T-helper 17 cell (primary cell): ENCODE measurements around the gene TRMT11. TPM values are rescaled to one million over a fixed set of nuclear protein-coding genes. Genes with fewer than 3 reads are reported as not detected.

Source experiments
- total RNA-seq, 4 donors: library from RNA in 2 of 4; stranded (reverse) in 2 of 4; gene quantifications; one replicate each; pipeline ENCODE4 v1.2.3 and lab custom pipeline; 2022 to 2026

Gene TRMT11
- total RNA-seq, 2 donors from 2014 or later: 17.8 to 20.1 TPM

Other genes with a start within 250 kb of the TRMT11 start
- under 1 TPM in 1 of 2 donors, not detected in 1; 0.23 TPM for gene HEY2, start 236.9 kb upstream of the TRMT11 start, total RNA-seq
- gene NCOA7, start 195.6 kb upstream of the TRMT11 start, total RNA-seq: 10 to 100 TPM; 49.5 to 62.4 TPM
- 10 to 100 TPM in 1 of 2 donors, 1 to 10 TPM in 1; 7.6 to 10.6 TPM for gene HINT3, start 29.8 kb upstream of the TRMT11 start, total RNA-seq